Measurements from ENCODE around the gene RCAN2. TPM values are rescaled to one million over a fixed set of nuclear protein-coding genes. Genes with fewer than 3 reads are reported as not detected.

The RCAN2 gene
- total RNA-seq, 2 experiments from 2014 or later, result not detected

DNA sequence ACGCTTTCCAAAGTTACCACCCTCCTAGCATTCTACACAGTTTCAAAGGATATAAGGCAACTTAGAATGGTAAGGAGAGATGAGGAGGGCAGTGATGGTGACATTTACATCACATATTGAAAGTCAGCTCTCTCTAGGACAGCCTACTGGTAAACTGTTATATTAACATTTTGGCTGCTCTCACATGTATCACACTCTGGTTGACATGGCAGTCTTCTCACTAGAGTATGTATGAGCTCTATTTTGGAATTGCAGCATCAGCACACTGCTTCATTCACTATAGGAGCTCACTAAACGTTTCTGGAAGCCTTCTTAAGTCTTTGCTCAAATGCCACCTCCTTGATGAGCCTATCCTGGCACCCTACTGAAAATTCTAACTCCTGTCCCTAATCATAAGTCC lies 184.8 kb downstream of the RCAN2 start:
- H3K9me3 ChIP-seq (ENCODE audit: low read length), result no peaks in the 10 kb centered on the region
- no peak overlapping the region for H2AFZ ChIP-seq (ENCODE audit: low read length)
- no TSS peak for BruUV-seq (replicated peaks)
- H3K4me3 ChIP-seq (ENCODE audit: low read depth, low read length, poor library complexity, severe bottlenecking), result no peak overlapping the region
- no peak for TF ChIP-seq EZH2phosphoT487 (IDR thresholded peaks at IDR 0.05; ENCODE audit: borderline replicate concordance, low read depth, low read length)
- TF ChIP-seq, protein P1, sequence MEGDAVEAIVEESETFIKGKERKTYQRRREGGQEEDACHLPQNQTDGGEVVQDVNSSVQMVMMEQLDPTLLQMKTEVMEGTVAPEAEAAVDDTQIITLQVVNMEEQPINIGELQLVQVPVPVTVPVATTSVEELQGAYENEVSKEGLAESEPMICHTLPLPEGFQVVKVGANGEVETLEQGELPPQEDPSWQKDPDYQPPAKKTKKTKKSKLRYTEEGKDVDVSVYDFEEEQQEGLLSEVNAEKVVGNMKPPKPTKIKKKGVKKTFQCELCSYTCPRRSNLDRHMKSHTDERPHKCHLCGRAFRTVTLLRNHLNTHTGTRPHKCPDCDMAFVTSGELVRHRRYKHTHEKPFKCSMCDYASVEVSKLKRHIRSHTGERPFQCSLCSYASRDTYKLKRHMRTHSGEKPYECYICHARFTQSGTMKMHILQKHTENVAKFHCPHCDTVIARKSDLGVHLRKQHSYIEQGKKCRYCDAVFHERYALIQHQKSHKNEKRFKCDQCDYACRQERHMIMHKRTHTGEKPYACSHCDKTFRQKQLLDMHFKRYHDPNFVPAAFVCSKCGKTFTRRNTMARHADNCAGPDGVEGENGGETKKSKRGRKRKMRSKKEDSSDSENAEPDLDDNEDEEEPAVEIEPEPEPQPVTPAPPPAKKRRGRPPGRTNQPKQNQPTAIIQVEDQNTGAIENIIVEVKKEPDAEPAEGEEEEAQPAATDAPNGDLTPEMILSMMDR (conservative IDR thresholded peaks at IDR 0.05; ENCODE audit: low read length), result no peak
- no peak overlapping the region for H3K4me2 ChIP-seq (ENCODE audit: low read length)
- no peaks in the 10 kb centered on the region for H4K20me1 ChIP-seq (ENCODE audit: insufficient read depth, low read length)
- ChIA-PET POLR2A (interaction anchor here (0.6 to 1.0 kb wide), 2 partner anchors 11 to 15 kb away, joined by 3 to 5 read pairs; no protein-coding TSS in a partner anchor), CTCF (ENCODE audit: unreplicated experiment) (no interaction called here)
- no peak for DNase-seq (ENCODE audit: low spot score)
- no peak overlapping the region for H3K27ac ChIP-seq (ENCODE audit: low read depth, low read length, poor library complexity, severe bottlenecking)
- H3K9me2 ChIP-seq (ENCODE audit: insufficient read depth, low read length), result no peaks in the 10 kb centered on the region
- H3K36me3 ChIP-seq (ENCODE audit: insufficient read depth, low read length), result no peaks in the 10 kb centered on the region
- intact Hi-C loops (cut with micrococcal nuclease; ENCODE audit: unreplicated experiment), result no loop called here
- H3K79me2 ChIP-seq (ENCODE audit: insufficient read depth, low read depth, low read length), result no peaks in the 10 kb centered on the region
- H3K4me1 ChIP-seq (ENCODE audit: insufficient read depth, low read length, poor library complexity, severe bottlenecking), result no peaks in the 10 kb centered on the region

DNA sequence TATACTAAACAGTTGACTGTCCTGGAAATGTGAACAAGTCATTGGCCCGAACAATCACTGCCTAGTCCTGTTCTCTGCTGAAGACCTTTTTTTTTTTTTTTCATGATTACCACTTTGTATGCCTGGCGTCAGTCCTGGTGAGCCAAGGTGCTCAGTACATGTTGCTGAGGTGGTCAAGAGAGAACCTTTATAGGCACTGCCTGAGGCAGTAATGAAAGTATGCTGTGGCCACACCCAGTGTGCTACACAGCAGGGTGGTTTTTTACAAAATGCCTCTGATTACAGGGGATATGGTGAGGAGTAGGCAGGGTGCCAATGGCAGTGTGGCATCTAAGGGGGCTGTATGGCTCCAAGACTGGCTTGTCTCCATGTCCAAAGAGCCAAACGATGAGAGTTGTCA lies 185.4 kb downstream of the RCAN2 start:
- no peak overlapping the region for H3K4me3 ChIP-seq (ENCODE audit: low read depth, low read length, poor library complexity, severe bottlenecking)
- no peak overlapping the region for H2AFZ ChIP-seq (ENCODE audit: low read length)
- no peaks in the 10 kb centered on the region for H3K4me1 ChIP-seq (ENCODE audit: insufficient read depth, low read length, poor library complexity, severe bottlenecking)
- no peak overlapping the region for H3K4me2 ChIP-seq (ENCODE audit: low read length)
- H3K9me3 ChIP-seq (ENCODE audit: low read length), result no peaks in the 10 kb centered on the region
- no peak overlapping the region for H3K27ac ChIP-seq (ENCODE audit: low read depth, low read length, poor library complexity, severe bottlenecking)
- CTCF ChIA-PET (ENCODE audit: unreplicated experiment), result no interaction called here
- H3K9me2 ChIP-seq (ENCODE audit: insufficient read depth, low read length), result no peaks in the 10 kb centered on the region
- POLR2A ChIA-PET, result interaction anchor here (0.6 kb wide), 1 partner anchor 14 kb away, joined by 3 read pairs; no protein-coding TSS in a partner anchor
- BruUV-seq (replicated peaks), result no TSS peak
- H4K20me1 ChIP-seq (ENCODE audit: insufficient read depth, low read length), result no peaks in the 10 kb centered on the region
- no peak for DNase-seq (ENCODE audit: low spot score)
- intact Hi-C loops (cut with micrococcal nuclease; ENCODE audit: unreplicated experiment), result no loop called here
- H3K36me3 ChIP-seq (ENCODE audit: insufficient read depth, low read length), result no peaks in the 10 kb centered on the region
- no peak for TF ChIP-seq EZH2phosphoT487 (IDR thresholded peaks at IDR 0.05; ENCODE audit: borderline replicate concordance, low read depth, low read length)
- TF ChIP-seq, protein P1 (conservative IDR thresholded peaks at IDR 0.05; ENCODE audit: low read length), result no peak
- no peaks in the 10 kb centered on the region for H3K79me2 ChIP-seq (ENCODE audit: insufficient read depth, low read depth, low read length)

DNA sequence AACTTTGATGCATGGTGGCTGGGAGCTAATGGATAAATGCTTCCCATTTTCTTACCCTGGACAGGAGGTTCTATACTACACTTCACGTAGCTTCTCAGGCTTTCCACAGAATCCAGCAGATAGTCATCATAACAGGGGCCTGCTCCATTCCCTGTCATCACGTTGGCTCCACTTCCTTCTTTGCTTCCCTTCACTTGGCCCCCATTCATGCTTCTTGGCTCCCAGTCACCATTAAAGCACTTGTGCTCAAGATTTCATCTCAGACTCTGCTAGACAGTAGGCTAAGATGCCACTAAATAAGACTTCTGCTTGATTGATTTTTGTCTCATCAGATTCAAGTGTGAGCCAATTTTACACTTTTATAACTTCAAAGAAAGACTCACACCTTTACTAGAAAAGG lies 186.0 kb downstream of the RCAN2 start:
- Histone ChIP-seq H2AFZ (ENCODE audit: low read length) (no peak overlapping the region), H3K36me3 (ENCODE audit: insufficient read depth, low read length) (no peaks in the 10 kb centered on the region), H3K79me2 (ENCODE audit: insufficient read depth, low read depth, low read length) (no peaks in the 10 kb centered on the region), H3K9me2 (ENCODE audit: insufficient read depth, low read length) (no peaks in the 10 kb centered on the region), H3K4me1 (ENCODE audit: insufficient read depth, low read length, poor library complexity, severe bottlenecking) (no peaks in the 10 kb centered on the region), H4K20me1 (ENCODE audit: insufficient read depth, low read length) (no peaks in the 10 kb centered on the region), H3K27ac (ENCODE audit: low read depth, low read length, poor library complexity, severe bottlenecking) (no peak overlapping the region), H3K4me2 (ENCODE audit: low read length) (no peak overlapping the region), H3K4me3 (ENCODE audit: low read depth, low read length, poor library complexity, severe bottlenecking) (no peak overlapping the region), H3K9me3 (ENCODE audit: low read length) (no peaks in the 10 kb centered on the region)
- no peak for TF ChIP-seq EZH2phosphoT487 (IDR thresholded peaks at IDR 0.05; ENCODE audit: borderline replicate concordance, low read depth, low read length)
- TF ChIP-seq, protein P1 (conservative IDR thresholded peaks at IDR 0.05; ENCODE audit: low read length), result no peak
- BruUV-seq (replicated peaks), result no TSS peak
- ChIA-PET POLR2A (no interaction called here), CTCF (ENCODE audit: unreplicated experiment) (no interaction called here)
- DNase-seq (ENCODE audit: low spot score), result no peak
- intact Hi-C loops (cut with micrococcal nuclease; ENCODE audit: unreplicated experiment), result no loop called here

All from OCI-LY7 (cell line).